B cell (primary cell): ENCODE results near the gene GNA12.

Source experiments
- CTCF ChIP-seq: fragments of 200-600 bp; IDR thresholded peaks from one replicate; pipeline ENCODE4 v1.8.0; 2022; ENCODE audit warnings: antibody characterized with exemption, mild to moderate bottlenecking
- EZH2 ChIP-seq: IDR thresholded peaks from 2 replicates; pipeline ENCODE4 v1.6.1; 2012; ENCODE audit warnings: borderline replicate concordance, low read depth, mild to moderate bottlenecking, moderate library complexity, low read length; ENCODE audit not compliant: insufficient read depth, poor library complexity, severe bottlenecking

GRCh38 chr7:2826771-2827170 lies 17.3 kb downstream of the GNA12 start:
- TF ChIP-seq CTCF (no peak), EZH2 (no peak)
